Hypothalamus (tissue), 51 donors: ENCODE measurements around the gene TRIM45.
"Not testable (repeated sequence)": the region's sequence is repeated elsewhere in the genome, so short reads cannot be mapped to it uniquely, and the experiment has no call there.

ENCODE experiments used
- DNase-seq, 51 donors: peaks; one replicate each; lab custom pipeline; 2025; lab: John Stamatoyannopoulos, UW

Gene TRIM45

DNA sequence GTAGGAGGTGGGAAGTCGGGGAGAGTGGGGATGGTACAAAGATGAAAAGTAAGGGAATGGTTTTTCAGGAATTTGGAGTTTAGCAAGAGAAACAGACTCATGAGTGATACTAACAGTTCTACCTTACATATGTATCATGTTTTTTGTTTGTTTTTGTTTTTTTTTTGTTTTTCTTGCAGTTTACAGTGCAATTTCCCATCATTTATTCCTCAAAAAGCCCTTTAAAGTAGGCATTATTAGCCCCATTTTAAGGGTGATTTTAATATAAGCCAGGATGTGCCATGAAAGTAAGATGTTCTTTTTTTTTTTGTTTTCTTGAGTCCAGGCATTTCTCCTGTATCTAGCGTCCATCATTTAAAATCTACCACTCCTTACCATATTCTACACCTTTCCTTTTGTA lies 13.8 kb upstream of the TRIM45 start:
- DNase-seq: no peak

DNA sequence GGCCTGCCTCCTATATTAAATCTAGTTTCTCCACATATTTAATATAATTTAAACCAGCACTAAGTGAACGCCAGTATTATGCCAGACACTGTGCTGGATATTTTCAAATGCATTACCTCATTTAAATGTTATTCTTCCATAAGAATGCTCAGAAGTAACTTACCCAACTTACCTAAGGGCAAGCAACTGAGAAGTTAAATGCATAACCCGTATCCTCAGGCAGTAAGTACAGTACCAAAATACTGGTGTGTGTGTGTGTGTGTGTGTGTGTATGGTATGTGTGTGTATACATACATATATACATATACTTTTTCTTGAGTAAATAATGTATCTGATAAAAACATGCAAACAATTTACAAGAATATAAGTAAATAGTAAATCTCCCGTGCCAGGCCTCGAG lies 9.0 kb upstream of the TRIM45 start:
- no peak for DNase-seq

DNA sequence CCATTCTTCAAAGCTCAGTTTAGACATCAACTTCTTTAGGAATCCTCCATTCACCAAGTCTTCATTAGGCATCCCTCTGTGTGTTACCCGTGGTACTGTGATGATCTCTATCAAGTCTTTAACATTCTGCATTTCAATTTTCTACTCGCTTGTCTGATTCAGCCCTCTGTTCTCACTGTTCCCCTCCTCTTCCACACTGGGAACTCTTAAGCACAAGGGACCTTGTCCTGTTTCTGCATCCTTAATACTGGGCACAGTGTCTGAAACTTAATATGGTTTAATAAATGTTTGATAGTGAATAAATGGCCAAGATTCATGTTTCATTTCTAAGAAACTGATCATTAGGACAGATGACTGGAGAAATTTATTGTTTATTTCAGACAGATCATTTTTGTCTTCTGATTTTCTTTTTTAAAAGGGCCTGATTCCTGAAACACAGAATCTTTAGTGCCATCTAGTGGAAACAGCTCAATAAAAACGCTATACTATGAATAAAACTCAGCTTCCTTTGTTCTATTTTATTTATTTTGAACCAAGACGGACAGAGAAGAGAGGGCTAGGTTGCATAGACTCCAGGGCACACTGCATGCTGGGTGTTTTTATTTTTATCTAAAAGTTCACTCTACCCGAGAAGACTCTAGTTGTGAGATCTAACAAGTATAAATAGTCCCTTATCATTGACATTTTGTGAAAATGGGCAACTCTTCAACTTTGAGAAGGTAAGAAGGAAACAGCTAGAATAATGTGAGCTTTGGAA lies 7.0 kb upstream of the TRIM45 start:
- DNase-seq: peak in 2 of 51 donors; percentile 5 to 62

DNA sequence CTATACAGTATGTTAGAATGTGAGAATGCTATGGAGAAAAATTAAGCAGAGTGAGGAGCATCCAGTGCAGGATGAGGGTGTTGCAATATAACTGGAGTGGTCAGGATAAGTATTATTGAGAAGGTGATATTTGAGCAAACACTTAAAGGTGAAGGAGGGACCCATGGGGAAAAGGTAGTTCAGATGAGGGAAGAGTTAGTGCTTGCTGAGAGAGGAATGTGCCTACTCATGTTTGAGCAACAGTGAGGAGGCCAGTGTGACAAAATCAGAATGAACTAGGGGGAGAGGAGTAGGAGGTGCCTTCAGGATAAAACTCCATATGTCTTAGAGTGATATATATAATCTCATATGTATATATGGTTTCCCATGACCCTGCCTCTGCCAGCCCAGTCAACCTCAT lies 6.2 kb upstream of the TRIM45 start:
- no peak for DNase-seq

DNA sequence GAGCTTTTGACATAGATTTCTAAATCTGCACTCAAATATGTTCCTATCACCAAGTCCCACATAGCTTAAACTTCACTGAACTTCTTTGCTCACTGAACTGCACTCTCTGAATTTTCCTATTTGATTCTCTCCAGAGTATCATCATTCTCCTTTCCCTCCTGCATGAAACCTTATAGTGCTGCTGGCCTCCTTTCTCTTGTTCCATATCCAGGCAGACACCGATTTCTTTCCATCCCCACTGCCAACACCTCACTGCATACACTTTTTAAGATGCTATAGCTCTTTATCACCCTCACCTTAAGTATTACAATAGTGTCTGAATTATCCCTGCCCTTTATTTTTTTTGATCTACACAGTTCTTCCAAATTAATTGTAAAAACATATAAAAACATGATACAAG lies 3.1 kb upstream of the TRIM45 start:
- no peak for DNase-seq

DNA sequence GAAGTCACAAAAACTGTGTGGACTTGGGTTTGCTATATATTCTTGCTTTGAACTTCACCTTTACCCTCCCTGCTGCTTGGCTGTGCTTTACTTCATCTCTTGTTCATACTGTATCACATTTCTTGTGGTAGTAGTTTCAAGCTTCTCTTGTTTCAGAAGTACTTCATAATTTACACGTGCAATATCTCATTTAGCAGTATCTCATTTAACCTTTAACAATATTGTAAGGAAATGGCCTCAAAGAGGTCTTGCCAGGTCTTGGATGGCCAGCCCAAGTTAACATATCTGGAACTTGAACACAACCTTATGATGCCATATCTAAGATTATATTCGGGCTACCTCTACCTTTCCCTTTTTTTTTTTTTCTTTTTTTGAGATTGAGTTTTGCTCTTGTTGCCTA lies 1.7 kb upstream of the TRIM45 start:
- DNase-seq: no peak

DNA sequence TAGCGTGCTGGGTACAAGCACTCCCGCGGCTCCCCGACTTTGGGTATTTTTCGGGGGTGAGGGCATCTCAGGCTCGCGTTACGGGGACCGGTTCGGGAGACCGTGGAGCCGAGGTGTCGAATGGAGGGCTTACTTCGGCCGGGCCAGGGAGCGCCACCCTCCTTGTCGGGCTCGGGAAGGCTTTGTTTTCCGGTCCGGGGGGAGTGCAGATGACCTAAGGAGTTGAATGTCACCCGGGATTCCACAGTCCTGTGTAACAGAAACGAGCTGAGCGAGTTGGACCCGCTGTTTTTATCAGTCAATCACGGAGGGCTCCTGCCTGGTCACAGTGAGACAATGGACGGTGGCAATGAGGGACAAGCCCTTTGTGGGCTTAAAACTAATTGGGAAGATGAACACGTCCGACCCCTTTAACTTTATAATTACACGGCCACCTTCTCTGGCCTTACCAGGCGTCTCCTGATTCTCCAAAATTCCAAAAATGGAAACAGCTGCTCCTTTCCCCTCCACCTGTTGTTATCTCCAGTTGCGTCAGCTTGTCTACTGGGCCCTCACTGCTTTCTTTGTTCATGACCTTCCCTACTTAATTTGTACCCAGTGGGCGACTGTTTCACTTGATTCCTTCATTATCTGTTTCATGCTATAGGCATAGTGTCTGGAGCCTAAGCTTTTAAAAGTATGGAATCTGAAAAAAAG lies 929 bp upstream of the TRIM45 start:
- DNase-seq: peak in 1 of 51 donors; percentile 32

DNA sequence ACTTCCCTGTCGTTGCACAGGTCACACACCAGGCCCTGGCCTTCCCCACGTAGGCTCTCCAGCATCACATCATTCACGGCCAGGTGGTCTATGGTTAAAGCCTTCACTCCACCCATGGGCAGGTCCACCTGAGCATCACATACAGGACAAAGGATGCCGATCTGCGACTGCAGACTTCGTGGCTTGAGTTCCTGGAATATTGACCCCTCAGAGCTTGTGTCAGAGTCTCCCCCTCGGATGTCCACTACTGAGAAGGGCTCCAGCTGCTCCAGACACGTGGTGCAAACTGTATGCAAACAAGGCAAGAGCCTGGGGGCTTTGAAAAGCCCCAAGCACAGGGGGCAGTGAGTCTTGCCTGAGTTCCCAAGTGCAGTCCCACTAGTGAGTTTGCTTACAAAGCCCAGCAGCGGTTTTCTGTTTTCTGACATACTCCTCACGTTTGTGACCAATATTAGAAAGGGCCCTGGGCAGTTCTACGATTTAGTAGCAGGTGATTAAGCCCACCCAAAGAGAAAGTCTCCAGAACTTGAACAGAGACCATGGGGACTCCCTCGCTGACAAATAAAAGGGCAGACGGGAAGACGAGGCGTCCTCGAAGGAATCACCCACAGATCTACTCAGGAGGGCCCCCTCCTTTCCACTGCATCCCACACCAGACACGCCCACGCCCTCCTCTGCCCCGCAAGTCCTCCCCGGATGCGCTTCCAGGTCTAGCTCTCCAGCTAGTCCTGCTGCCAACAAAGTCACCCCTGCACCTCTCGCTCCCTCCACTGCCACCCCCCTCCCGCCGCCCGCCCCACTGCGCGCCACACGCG lies 568 bp downstream of the TRIM45 start:
- DNase-seq: peak in 7 of 51 donors; percentile 1 to 65 (median 5)

DNA sequence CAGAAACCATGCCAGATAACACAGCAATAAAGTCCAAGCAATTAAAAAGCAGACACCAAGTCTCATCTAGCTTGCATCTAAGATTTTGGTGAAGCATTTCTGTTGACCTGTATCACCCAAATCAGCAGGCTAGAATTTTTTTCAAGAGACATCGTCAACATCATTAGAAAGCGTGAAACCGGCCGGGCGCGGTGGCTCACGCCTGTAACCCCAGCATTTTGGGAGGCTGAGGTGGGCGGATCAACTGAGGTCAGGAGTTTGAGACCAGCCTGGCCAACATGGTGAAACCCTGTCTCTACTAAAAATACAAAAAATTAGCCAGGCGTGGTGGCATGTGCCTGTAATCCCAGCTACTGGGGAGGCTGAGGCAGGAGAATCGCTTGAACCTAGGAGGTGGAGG lies 2.4 kb downstream of the TRIM45 start:
- not testable (repeated sequence) for DNase-seq

DNA sequence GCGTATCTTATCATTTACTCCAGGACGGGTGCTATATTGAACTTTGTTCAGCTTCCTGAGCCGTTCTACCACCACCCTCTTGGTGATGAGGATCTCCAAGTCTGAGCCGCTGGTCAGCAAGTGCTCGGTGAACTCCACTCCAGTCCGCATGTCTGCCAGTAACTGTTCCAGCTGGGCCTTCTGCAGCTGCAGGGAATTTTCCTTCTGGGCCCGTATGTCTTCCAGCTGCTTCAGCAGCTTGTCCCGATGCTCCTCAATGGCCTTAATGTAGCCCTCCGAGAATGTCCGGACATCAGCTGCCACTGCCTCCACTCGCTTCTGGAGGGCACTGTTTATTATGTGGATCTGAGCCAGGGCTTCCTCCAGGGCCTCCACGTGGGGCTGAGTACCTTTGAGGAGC lies 3.4 kb downstream of the TRIM45 start:
- DNase-seq: peak in 2 of 51 donors; percentile 5

DNA sequence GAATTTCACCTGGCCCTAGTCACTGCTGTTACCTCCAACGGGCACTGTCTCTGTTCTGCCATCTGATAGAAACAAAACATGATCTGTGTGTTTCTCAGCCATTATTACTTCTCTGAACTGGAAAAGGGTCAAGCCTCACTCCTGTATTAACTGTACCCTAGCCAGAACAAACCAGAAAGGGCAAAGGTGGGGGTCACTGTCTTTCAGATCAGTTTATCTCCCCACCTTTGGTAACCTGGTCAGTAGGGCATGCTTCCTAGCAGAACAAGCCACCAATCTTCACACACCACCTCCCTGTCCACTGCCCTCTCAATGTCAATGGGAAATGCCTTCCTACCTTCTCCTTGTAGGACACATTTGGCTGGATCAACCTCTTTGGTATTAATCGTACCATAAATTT lies 3.9 kb downstream of the TRIM45 start:
- DNase-seq: no peak

DNA sequence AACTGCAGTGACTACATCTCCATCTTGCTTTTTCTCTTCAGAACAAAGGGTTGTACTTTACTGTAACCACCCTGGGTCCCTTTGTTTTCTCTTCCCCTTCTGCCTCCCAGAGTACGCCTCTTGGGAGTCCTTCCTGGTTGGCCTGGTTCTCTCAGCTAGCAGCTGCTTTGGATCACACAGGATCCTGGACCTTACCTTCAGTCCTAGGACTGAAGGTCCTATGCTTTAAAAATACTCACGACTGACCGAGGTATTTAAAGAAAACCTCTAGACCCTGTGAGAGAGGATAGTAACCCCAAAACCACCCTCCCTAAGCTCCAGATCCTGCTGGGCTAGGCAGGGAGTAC lies 4.8 kb downstream of the TRIM45 start:
- DNase-seq: no peak

DNA sequence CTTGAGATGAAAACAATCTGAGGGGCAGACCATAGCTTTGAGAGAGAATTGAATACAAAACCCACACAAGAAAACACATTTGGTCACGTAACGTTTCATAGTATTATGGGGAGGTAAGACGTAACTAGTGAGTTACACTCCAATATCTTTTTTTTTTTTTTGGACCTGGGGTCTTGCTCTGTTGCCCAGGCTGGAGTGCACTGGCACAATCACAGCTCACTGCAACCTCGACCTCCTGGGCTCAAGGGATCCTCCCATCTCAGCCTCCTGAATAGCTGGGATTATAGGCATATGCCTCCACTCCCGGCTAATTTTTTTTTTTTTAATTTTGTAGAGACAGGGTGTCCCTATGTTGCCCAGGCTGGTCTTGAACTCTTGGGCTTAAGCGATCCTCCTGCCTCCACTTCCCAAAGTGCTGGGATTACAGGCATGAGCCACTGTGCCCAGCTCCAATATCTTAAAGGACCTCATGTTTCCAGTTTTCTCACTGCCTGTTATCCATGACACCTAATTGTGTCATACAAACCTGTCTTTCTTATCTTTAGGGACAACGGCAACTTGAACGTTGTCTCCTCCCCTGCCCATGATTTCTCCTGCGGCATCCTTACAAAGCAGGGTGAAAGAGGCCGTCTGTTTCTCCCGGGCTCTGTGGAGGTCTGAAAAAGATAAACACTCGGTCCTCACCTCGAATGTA lies 5.3 kb downstream of the TRIM45 start:
- no peak for DNase-seq

DNA sequence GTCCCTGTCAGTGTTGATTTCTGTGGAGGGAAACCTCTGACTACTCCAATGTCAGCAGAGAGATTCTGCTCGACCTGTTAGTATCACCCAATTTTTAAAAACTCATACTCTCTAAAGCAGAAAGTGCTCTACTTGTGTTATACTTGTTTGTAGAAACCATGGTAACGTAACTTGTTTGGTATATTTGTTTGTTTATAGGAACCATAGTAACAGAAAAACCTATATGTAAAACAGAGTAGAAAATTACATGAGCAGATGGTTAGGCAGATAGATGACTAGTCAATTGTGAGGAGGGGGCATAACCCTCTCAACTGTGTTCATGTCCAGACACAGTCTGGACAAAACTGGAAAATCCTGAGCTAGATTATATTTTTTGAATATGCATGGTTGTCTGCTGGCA lies 6.7 kb downstream of the TRIM45 start:
- no peak for DNase-seq

DNA sequence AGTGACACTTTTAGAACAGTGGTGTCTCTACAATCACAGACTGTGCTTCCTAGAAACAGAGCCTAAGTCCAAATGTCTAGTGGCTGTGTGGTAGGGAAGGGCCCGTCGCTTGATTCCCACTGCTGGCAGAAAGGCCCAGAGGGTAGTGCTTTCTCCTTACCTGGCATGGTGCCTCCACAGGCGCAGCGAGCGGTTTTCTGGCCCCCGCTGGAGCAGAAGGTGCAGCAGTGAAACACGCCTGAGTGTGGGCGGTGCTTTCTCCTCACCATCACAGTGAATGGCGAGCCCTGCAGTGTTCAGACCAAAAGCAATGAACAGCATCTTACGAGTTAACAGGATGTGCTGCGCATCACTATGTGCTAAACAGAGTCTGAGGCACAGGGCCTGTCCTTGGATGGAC lies 8.3 kb downstream of the TRIM45 start:
- DNase-seq: peak in 9 of 51 donors; percentile 2 to 63 (median 14)

DNA sequence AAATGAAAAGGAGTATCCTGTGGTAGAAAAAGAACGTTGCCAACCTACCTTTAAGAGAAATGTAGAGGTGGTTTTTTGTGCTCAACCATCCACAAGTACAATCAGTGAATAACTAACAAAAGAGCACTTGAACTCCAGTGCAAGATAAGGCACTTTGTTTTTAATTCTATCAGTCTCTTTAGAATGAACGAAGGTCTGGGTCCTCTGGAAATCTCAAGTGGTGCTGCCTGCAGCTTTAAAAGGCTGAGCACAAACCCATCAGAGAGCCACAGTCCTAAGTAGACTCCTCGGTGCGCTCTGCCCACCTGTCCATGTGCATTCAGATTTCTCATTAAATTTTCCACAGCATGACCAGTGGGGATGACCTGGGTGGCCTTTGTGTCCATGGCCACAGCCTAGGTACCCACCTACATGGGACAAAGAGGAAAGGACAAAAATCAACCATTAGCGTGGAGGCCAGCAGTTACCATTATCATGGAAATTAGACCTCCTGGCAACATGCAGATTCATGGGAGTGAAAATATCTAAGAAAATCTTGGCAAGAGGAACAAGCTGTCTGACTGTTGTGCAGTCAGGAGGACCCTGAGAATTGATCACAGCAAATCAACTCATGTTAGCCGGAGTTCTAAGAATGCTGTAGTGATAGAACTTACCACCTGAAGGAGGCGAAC lies 9.4 kb downstream of the TRIM45 start:
- DNase-seq: no peak

DNA sequence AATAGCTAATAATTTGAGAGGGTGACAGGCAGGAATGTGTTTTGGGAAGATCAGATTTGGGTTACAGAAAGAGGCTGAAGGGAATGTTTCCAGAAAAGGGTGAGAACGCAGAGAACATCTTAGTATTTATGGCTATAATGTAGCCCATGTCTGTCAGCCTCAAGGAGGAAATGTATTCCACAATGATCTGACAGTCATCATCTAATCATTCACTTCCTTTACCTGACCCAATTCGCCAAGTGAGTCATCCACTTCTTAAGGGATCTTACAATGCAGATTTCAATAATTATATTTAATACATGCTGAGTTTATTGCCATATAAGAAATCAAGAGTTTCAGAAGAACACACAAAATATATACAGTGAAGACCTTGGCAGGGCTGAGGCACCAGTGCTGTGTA lies 10.8 kb downstream of the TRIM45 start:
- DNase-seq: no peak

DNA sequence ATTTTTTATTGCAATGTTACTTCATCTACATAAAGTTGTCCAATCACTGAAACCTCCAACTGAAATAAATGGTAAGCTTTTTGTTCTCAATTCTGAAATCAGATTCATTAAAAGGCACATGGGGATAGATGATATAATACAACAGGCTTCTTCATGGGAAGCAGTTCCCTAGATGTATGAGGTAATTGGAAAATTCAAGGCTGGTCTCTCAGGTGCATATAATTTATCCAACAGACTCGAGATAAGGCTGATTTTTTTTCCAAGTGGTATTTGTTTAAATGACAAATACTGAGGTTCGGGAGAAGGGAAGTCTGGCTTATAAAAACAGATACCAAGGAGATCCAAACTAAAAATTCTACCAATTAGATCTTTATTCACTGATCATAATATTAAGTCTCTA lies 14.2 kb downstream of the TRIM45 start:
- DNase-seq: no peak

DNA sequence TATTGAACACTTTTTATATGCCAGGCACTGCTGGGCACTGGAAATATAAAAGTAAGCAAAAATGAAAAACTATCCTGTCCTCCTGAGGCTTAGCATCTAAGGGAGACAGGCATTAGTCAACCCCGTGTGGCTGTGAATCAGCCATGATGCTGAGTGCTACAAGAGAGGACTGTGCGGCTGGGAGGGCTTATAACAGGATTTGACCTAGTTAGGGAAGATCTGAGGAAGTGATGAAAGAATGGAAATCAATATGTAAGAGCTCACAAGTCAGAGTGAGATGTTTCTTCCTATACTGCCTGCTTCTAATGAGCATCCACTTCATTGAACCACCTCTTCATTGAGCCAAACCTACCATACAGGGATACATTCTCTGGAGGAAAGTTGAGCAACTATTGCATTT lies 15.1 kb downstream of the TRIM45 start:
- DNase-seq: no peak

DNA sequence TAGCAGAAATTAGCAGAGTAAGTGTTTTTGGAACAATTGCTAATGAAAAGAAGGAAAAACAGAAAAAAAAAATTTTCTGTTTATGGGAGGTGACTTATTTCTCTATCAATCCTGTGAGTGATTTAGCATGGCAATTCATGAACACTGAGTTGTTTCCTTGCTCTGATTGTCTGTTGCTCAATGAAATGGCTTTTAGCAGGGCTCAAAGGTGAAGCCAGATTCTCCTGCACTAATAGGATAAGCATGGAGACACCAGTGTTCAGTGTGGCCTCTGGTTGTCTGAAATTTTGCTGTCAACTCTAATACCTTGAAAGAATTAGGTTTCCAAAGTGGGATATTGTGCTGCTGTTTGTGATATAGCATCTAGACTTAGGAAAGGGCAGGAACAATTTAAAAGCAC lies 15.8 kb downstream of the TRIM45 start:
- no peak for DNase-seq

DNA sequence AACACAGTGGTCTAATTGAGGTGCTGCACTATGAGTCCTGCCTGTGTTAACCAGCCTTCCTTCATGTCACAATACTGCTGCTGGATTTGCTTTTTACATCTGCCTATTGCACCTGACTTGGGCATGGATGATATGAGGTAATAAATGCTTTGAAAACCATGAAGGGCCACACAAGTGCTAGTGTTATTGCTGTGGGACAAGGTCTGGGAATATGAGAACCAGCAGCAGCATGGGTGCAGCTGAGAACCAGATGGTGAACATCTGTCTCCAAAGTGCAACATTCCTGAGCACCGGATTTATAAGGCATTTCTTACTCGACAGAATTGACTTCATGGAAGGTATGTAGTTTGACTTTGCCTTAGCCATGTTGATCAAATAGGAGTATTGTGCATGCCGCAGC lies 16.6 kb downstream of the TRIM45 start:
- DNase-seq: no peak
